Smooth muscle cell (in vitro differentiated cells): ENCODE data around the gene FBXL5. TPM values are rescaled to one million over a fixed set of nuclear protein-coding genes. Genes with fewer than 3 reads are reported as not detected.

Experiments used
- DNase-seq: peaks from one replicate; lab custom pipeline; 2025; ENCODE audit not compliant: unreplicated experiment; lab: John Stamatoyannopoulos, UW
- H2AFZ ChIP-seq: fragments of 200-600 bp; sonication (generic); 2 replicates; pipeline ENCODE4 v1.6.0; 2016; ENCODE audit warnings: antibody characterized with exemption, low read depth, mild to moderate bottlenecking
- H3F3A ChIP-seq: fragments of 200-600 bp; sonication (generic); 2 replicates; pipeline ENCODE4 v1.6.0; 2017; ENCODE audit warnings: antibody characterized with exemption, low read depth
- H3K27ac ChIP-seq: fragments of 200-600 bp; sonication (generic); 2 replicates; pipeline ENCODE4 v1.5.1; 2016; ENCODE audit warnings: low read depth, mild to moderate bottlenecking
- H3K27me3 ChIP-seq: fragments of 200-600 bp; sonication (generic); 2 replicates; pipeline ENCODE4 v1.6.1; 2016; ENCODE audit warnings: low read depth, mild to moderate bottlenecking
- H3K36me3 ChIP-seq: fragments of 200-600 bp; sonication (generic); 2 replicates; pipeline ENCODE4 v1.5.1; 2016; ENCODE audit warnings: low read depth
- H3K4me1 ChIP-seq: fragments of 200-600 bp; sonication (generic); 2 replicates; pipeline ENCODE4 v1.5.1; 2016; ENCODE audit warnings: low read depth
- H3K4me2 ChIP-seq: fragments of 200-600 bp; sonication (generic); 2 replicates; pipeline ENCODE4 v1.6.0; 2016; ENCODE audit warnings: mild to moderate bottlenecking
- H3K4me3 ChIP-seq: fragments of 200-600 bp; sonication (generic); 2 replicates; pipeline ENCODE4 v1.5.1; 2016; ENCODE audit warnings: mild to moderate bottlenecking
- H3K79me2 ChIP-seq: fragments of 200-600 bp; sonication (generic); 2 replicates; pipeline ENCODE4 v1.6.0; 2016; ENCODE audit warnings: low read depth, mild to moderate bottlenecking
- H3K9ac ChIP-seq: fragments of 200-600 bp; sonication (generic); 2 replicates; pipeline ENCODE4 v1.6.0; 2016; ENCODE audit warnings: low read depth
- H3K9me3 ChIP-seq: fragments of 200-600 bp; sonication (generic); replicated peaks from 2 replicates; pipeline ENCODE4 v1.5.1; 2016; ENCODE audit warnings: low read depth
- H4K20me1 ChIP-seq: fragments of 200-600 bp; sonication (generic); 2 replicates; pipeline ENCODE4 v1.6.0; 2016; ENCODE audit warnings: low read depth
- CTCF ChIP-seq: fragments of 200-600 bp; sonication (generic); IDR thresholded peaks from 2 replicates; pipeline ENCODE4 v1.5.1; 2017; ENCODE audit warnings: borderline replicate concordance, mild to moderate bottlenecking, antibody characterized with exemption; ENCODE audit not compliant: insufficient read depth, poor library complexity, severe bottlenecking
- WGBS: methylation state at CpG from one replicate; pipeline ENCODE4 v1.1.7; 2016; ENCODE audit warnings: low lambda C conversion rate; 5-methylcytosine and 5-hydroxymethylcytosine counted together
- polyA plus RNA-seq: library from polyadenylated mRNA; unstranded; fragments of >200 nt; fragmentation: Nextera tagmentation; extraction: Ambion mirVana; gene quantifications from 2 replicates; pipeline ENCODE4 v1.2.1, GENCODE V29; 2016
- total RNA-seq: library from RNA; depleted of rRNA; stranded (reverse); fragments of >200 nt; gene quantifications from 2 replicates; pipeline ENCODE4 v1.2.3, GENCODE V29; 2014

FBXL5 gene
- total RNA-seq, result 94.6 and 109 TPM in 2 replicates
- 47.0 and 50.1 TPM in 2 replicates for polyA plus RNA-seq

GRCh38 chr4:15655223-15656037, at the start of gene FBXL5:
Gene FBXL5 (minus strand): TSS chr4:15655357. CDS start chr4:15655287, 70 bp downstream.
- Histone ChIP-seq H4K20me1 (peaks cover 36% of the 10 kb centered on the region), H2AFZ (peak within 1 kb of the TSS; percentile 96), H3K9ac (peak within 1 kb of the TSS; percentile 90), H3K4me2 (peak within 1 kb of the TSS; percentile 90), H3K79me2 (peaks cover 41% of the 10 kb centered on the region), H3K27ac (peak within 1 kb of the TSS; percentile 96), H3F3A (peaks cover 19% of the 10 kb centered on the region), H3K9me3 (no peaks in the 10 kb centered on the region), H3K4me3 (peak within 1 kb of the TSS; percentile 70), H3K27me3 (no peaks in the 10 kb centered on the region), H3K36me3 (no peaks in the 10 kb centered on the region), H3K4me1 (peaks cover 41% of the 10 kb centered on the region)
- TF ChIP-seq CTCF, result no peak
- 6% methylated on average over 83 of the region's 85 CpGs for WGBS
- DNase-seq, result peak; percentile 75

- H3K36me3 ChIP-seq, result no peaks in the 10 kb centered on the region
Observed at GRCh38 chr4:15704129-15704528, 49.0 kb upstream of the FBXL5 start.

GRCh38 chr4:15703439-15703838, 48.3 kb upstream of the FBXL5 start:
- DNase-seq, result no peak
- no peaks in the 10 kb centered on the region for H4K20me1 ChIP-seq
- no peaks in the 10 kb centered on the region for H3K36me3 ChIP-seq
- WGBS, result 88% methylated on average over 11 of the region's 11 CpGs
- H3K9me3 ChIP-seq, result no peaks in the 10 kb centered on the region
- H3F3A ChIP-seq, result no peaks in the 10 kb centered on the region
- no peak overlapping the region for H2AFZ ChIP-seq
- no peaks in the 10 kb centered on the region for H3K79me2 ChIP-seq
- TF ChIP-seq CTCF, result no peak
- H3K4me1 ChIP-seq, result peaks cover 3% of the 10 kb centered on the region
- H3K4me2 ChIP-seq, result peak overlapping the region; percentile 68
- H3K4me3 ChIP-seq, result no peak overlapping the region
- H3K27ac ChIP-seq, result no peak overlapping the region
- H3K9ac ChIP-seq, result no peak overlapping the region
- no peaks in the 10 kb centered on the region for H3K27me3 ChIP-seq

More at GRCh38 chr4:15704129-15704528, 49.0 kb upstream of the FBXL5 start:
- no peak for TF ChIP-seq CTCF
- no peak overlapping the region for H3K4me3 ChIP-seq
- no peaks in the 10 kb centered on the region for H4K20me1 ChIP-seq
- no peaks in the 10 kb centered on the region for H3K79me2 ChIP-seq
- no peaks in the 10 kb centered on the region for H3K27me3 ChIP-seq
- H3K9ac ChIP-seq, result no peak overlapping the region
- H3K27ac ChIP-seq, result no peak overlapping the region
- H3K4me1 ChIP-seq, result peaks cover 3% of the 10 kb centered on the region
- no peak overlapping the region for H2AFZ ChIP-seq
- no peaks in the 10 kb centered on the region for H3F3A ChIP-seq
- DNase-seq, result no peak
- no peak overlapping the region for H3K4me2 ChIP-seq
- H3K9me3 ChIP-seq, result no peaks in the 10 kb centered on the region

GRCh38 chr4:15702941-15703403, 47.8 kb upstream of the FBXL5 start, which contains the start of gene BST1:
Gene BST1 (plus strand): TSS chr4:15703065. CDS start chr4:15703145, 80 bp downstream.
- Histone ChIP-seq H3K4me3 (peak within 1 kb of the TSS; percentile 44), H2AFZ (peak within 1 kb of the TSS; percentile 70), H3K9ac (no peak within 1 kb of the TSS), H3K36me3 (no peaks in the 10 kb centered on the region), H3K4me2 (peak within 1 kb of the TSS; percentile 68), H3K9me3 (no peaks in the 10 kb centered on the region), H4K20me1 (no peaks in the 10 kb centered on the region), H3K27ac (no peak within 1 kb of the TSS), H3K27me3 (no peaks in the 10 kb centered on the region), H3F3A (no peaks in the 10 kb centered on the region), H3K79me2 (no peaks in the 10 kb centered on the region), H3K4me1 (peaks cover 3% of the 10 kb centered on the region)
- WGBS, result 32% methylated on average over 30 of the region's 43 CpGs
- no peak for DNase-seq
- no peak for TF ChIP-seq CTCF
